Measurements from ENCODE around the gene CES1.
"Not testable (repeated sequence)": the region's sequence is repeated elsewhere in the genome, so short reads cannot be mapped to it uniquely, and the experiment has no call there.

The CES1 gene

GRCh38 chr16:55791512-55791911 is 41.4 kb downstream of the CES1 start:
- not testable (repeated sequence) for H3K9ac ChIP-seq (ENCODE audit: low read length)

DNA sequence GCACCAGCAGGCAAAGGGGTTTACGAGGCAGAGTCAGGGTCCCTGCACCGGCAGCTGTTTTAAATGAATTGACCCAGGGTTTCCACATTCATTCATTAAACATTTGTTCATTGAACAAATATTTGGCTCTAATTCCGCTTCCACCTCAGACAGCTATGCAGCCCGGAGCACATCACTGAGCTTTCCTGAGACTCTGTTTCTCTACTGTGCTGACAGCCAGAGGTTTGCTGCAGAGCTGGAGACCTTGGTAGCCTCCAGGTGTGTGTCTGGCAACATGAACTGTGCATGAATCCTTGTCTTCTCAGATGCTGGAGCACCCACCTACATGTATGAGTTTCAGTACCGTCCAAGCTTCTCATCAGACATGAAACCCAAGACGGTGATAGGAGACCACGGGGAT is 42.7 kb downstream of the CES1 start:
- H4K20me1 ChIP-seq (ENCODE audit: insufficient read depth, low read length); H3K36me3 ChIP-seq (ENCODE audit: insufficient read depth, low read length); H3K27me3 ChIP-seq (ENCODE audit: insufficient read depth, low read length); H3K79me2 ChIP-seq (ENCODE audit: insufficient read depth, low read length); H3K9me2 ChIP-seq (ENCODE audit: low read depth, low read length); H3K4me3 ChIP-seq (ENCODE audit: low read depth, low read length, poor library complexity, severe bottlenecking); H3K9me3 ChIP-seq (ENCODE audit: low read length); H2AFZ ChIP-seq (ENCODE audit: low read length); H3K4me2 ChIP-seq (ENCODE audit: low read length); H3K4me1 ChIP-seq (ENCODE audit: insufficient read depth, low read length, severe bottlenecking); H3F3A ChIP-seq (ENCODE audit: insufficient read depth, low read length); H3K9ac ChIP-seq (ENCODE audit: low read length); H3K27ac ChIP-seq (ENCODE audit: low read depth, low read length, poor library complexity, severe bottlenecking): not testable (repeated sequence)

More at GRCh38 chr16:55791512-55791911, 41.4 kb downstream of the CES1 start:
- H3K4me1 ChIP-seq (ENCODE audit: insufficient read depth, low read length, severe bottlenecking); H3K36me3 ChIP-seq (ENCODE audit: insufficient read depth, low read length); H3K4me2 ChIP-seq (ENCODE audit: low read length); H3K9me2 ChIP-seq (ENCODE audit: low read depth, low read length); H3K79me2 ChIP-seq (ENCODE audit: insufficient read depth, low read length); H3K27me3 ChIP-seq (ENCODE audit: insufficient read depth, low read length); H3K9me3 ChIP-seq (ENCODE audit: low read length); H2AFZ ChIP-seq (ENCODE audit: low read length); H3K4me3 ChIP-seq (ENCODE audit: low read depth, low read length, poor library complexity, severe bottlenecking); H3K27ac ChIP-seq (ENCODE audit: low read depth, low read length, poor library complexity, severe bottlenecking); H4K20me1 ChIP-seq (ENCODE audit: insufficient read depth, low read length); H3F3A ChIP-seq (ENCODE audit: insufficient read depth, low read length): not testable (repeated sequence)

- not testable (repeated sequence) for H3K27me3 ChIP-seq (ENCODE audit: insufficient read depth, low read length); H2AFZ ChIP-seq (ENCODE audit: low read length); H3K4me1 ChIP-seq (ENCODE audit: insufficient read depth, low read length, severe bottlenecking); H3K9me2 ChIP-seq (ENCODE audit: low read depth, low read length); H3K36me3 ChIP-seq (ENCODE audit: insufficient read depth, low read length); H3K9me3 ChIP-seq (ENCODE audit: low read length); H3K9ac ChIP-seq (ENCODE audit: low read length); H3K4me3 ChIP-seq (ENCODE audit: low read depth, low read length, poor library complexity, severe bottlenecking); H3K79me2 ChIP-seq (ENCODE audit: insufficient read depth, low read length); H3K27ac ChIP-seq (ENCODE audit: low read depth, low read length, poor library complexity, severe bottlenecking); H3K4me2 ChIP-seq (ENCODE audit: low read length); H3F3A ChIP-seq (ENCODE audit: insufficient read depth, low read length); H4K20me1 ChIP-seq (ENCODE audit: insufficient read depth, low read length)
Measured at GRCh38 chr16:55782793-55783091, 50.2 kb downstream of the CES1 start.

DNA sequence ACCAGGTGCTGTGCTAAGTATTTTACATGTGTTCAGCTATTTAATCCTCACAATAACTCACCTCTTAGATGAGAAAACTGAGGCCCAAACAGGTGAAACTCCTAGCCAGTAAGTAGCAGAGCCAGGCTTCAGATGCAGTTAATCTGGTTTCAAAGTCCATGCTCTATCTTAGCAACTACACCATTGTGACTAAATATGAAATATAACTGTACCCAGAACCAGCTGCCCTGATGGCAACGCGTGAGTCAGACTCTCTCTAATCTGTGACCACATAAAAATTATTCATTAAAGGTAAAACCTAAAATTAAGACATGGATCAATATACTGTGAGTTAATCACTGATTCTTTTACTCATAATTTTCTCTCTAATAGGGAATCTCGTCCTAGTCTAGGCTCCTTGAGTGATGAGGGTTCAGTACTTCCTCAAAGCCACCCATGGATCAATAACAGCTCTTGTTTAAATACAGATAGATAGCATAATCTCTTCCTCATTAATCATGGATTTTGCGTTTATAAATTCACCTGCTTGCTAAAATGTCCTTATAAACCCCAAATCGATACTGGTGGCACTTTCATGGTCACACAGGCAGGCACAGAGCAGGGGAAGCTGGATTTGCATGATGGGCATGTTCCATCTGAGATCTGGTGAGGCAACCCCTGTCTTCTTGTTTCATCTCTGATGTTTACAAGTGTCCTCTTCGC is 50.7 kb downstream of the CES1 start:
- H3K4me1 ChIP-seq (ENCODE audit: insufficient read depth, low read length, severe bottlenecking); H2AFZ ChIP-seq (ENCODE audit: low read length); H3K27me3 ChIP-seq (ENCODE audit: insufficient read depth, low read length); H3K79me2 ChIP-seq (ENCODE audit: insufficient read depth, low read length); H3K36me3 ChIP-seq (ENCODE audit: insufficient read depth, low read length); H3K9me3 ChIP-seq (ENCODE audit: low read length); H3K4me2 ChIP-seq (ENCODE audit: low read length); H3K9me2 ChIP-seq (ENCODE audit: low read depth, low read length); H3K9ac ChIP-seq (ENCODE audit: low read length); H3K27ac ChIP-seq (ENCODE audit: low read depth, low read length, poor library complexity, severe bottlenecking); H4K20me1 ChIP-seq (ENCODE audit: insufficient read depth, low read length); H3K4me3 ChIP-seq (ENCODE audit: low read depth, low read length, poor library complexity, severe bottlenecking); H3F3A ChIP-seq (ENCODE audit: insufficient read depth, low read length): not testable (repeated sequence)

GRCh38 chr16:55781456-55781855 is 51.4 kb downstream of the CES1 start:
- not testable (repeated sequence) for H3K4me2 ChIP-seq (ENCODE audit: low read length); H3F3A ChIP-seq (ENCODE audit: insufficient read depth, low read length); H3K27me3 ChIP-seq (ENCODE audit: insufficient read depth, low read length); H2AFZ ChIP-seq (ENCODE audit: low read length); H3K4me1 ChIP-seq (ENCODE audit: insufficient read depth, low read length, severe bottlenecking); H3K79me2 ChIP-seq (ENCODE audit: insufficient read depth, low read length); H3K9ac ChIP-seq (ENCODE audit: low read length); H3K9me2 ChIP-seq (ENCODE audit: low read depth, low read length); H3K36me3 ChIP-seq (ENCODE audit: insufficient read depth, low read length); H3K9me3 ChIP-seq (ENCODE audit: low read length); H3K4me3 ChIP-seq (ENCODE audit: low read depth, low read length, poor library complexity, severe bottlenecking); H4K20me1 ChIP-seq (ENCODE audit: insufficient read depth, low read length); H3K27ac ChIP-seq (ENCODE audit: low read depth, low read length, poor library complexity, severe bottlenecking)

GRCh38 chr16:55780095-55780407 is 52.8 kb downstream of the CES1 start:
- not testable (repeated sequence) for H2AFZ ChIP-seq (ENCODE audit: low read length); H3K4me1 ChIP-seq (ENCODE audit: insufficient read depth, low read length, severe bottlenecking); H3K4me3 ChIP-seq (ENCODE audit: low read depth, low read length, poor library complexity, severe bottlenecking); H3K4me2 ChIP-seq (ENCODE audit: low read length); H3F3A ChIP-seq (ENCODE audit: insufficient read depth, low read length); H3K27ac ChIP-seq (ENCODE audit: low read depth, low read length, poor library complexity, severe bottlenecking); H3K9me2 ChIP-seq (ENCODE audit: low read depth, low read length); H3K9ac ChIP-seq (ENCODE audit: low read length); H4K20me1 ChIP-seq (ENCODE audit: insufficient read depth, low read length); H3K79me2 ChIP-seq (ENCODE audit: insufficient read depth, low read length); H3K36me3 ChIP-seq (ENCODE audit: insufficient read depth, low read length); H3K9me3 ChIP-seq (ENCODE audit: low read length); H3K27me3 ChIP-seq (ENCODE audit: insufficient read depth, low read length)

Data from OCI-LY1 (cell line).